Hair follicle dermal papilla cell (primary cell): ENCODE results near the gene SRGN. TPM values are rescaled to one million over a fixed set of nuclear protein-coding genes. Genes with fewer than 3 reads are reported as not detected.

Source experiments
- small RNA-seq: library from RNA; depleted of rRNA; stranded (forward); fragments of <200 nt; gene quantifications from one replicate; pipeline ENCODE3, GENCODE V24; 2012
- total RNA-seq: library from RNA; depleted of rRNA; stranded (reverse); fragments of >200 nt; gene quantifications from 2 replicates; pipeline ENCODE4 v1.2.3, GENCODE V29; 2012

SRGN gene
- 132 and 137 TPM in 2 replicates for total RNA-seq

GRCh38 chr10:69087590-69088470 is at the start of gene SRGN:
SRGN (plus strand) TSS chr10:69088103; CDS start chr10:69088158, 55 bp downstream.

DNA sequence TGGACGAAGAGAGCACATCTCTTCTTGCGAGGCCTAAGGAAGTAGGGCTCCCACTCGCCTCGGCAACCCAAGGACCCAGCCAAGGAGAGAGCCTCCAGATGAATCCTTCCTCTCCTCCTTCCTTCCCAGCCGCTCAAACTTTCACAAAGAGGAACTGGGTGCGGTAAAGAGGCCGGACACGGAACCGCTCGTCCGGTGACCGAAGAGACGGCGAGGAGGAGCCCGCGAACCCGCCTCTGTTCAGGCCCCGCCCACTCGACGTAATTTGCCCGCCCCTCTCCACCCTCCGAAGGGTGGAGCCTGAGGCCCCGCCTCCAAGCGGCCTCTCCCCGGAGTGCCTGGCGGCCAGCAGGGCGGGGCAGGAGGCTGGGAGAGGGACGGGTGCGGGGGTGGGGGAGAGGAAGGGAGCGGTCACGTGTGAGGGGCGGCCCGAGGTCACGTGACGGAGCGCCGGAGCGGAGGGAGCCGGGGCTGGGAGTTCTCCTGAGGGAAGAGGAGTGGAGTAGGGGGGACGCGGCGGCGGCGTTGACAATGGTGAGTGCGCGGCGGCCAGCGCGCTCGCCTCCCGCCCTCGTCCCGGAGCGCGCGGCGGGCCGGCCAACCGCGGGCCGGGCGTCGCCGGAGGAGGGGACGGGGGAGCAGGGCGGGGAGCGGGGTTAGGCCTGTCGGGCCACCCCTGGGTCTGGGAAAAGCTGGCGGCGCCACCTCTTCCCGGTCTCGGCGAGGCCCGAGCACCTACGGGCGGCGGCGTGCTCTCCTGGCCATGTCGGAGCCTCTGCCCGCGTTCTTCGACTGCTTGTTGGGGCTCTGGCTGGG is 36.1 kb downstream of the SRGN start, which contains the start of gene VPS26A:
Gene VPS26A, plus strand, starts transcription at position 432 of the 816 bp plus-strand sequence. Its CDS starts 100 bp downstream, at position 532.

Small RNA genes within 50 kb of the gene (small RNA-seq; reads per million reads assigned to genes)
- not detected for gene RF00017

Other genes starting within 250 kb of the SRGN start
- 37.6 and 38.5 TPM in 2 replicates for gene DDX50, start 186.8 kb upstream of the SRGN start, total RNA-seq
- gene DDX21, start 131.9 kb upstream of the SRGN start, total RNA-seq, result 54.3 and 60.4 TPM in 2 replicates
- gene KIFBP, start 99.3 kb upstream of the SRGN start, total RNA-seq, result 41.4 and 45.9 TPM in 2 replicates
- 24.8 and 32.0 TPM in 2 replicates for gene VPS26A, start 36.1 kb downstream of the SRGN start, total RNA-seq
- 24.5 and 27.4 TPM in 2 replicates for gene SUPV3L1, start 92.1 kb downstream of the SRGN start, total RNA-seq
- 0.16 and 0.24 TPM in 2 replicates for gene HKDC1, start 132.2 kb downstream of the SRGN start, total RNA-seq
- 141 and 167 TPM in 2 replicates for gene HK1, start 190.4 kb downstream of the SRGN start, total RNA-seq